GM23338 (cell line): Measurements from ENCODE around the gene SPN. TPM values are rescaled to one million over a fixed set of nuclear protein-coding genes. Genes with fewer than 3 reads are reported as not detected.

Experiments
- ATAC-seq: fragments of 200-7000 bp; cut with Tn5 transposase; 3 replicates; pipeline ENCODE4 v1.9.1; 2020
- DNase-seq: peaks from one replicate; pipeline ENCODE4 v3.0.0-alpha.2; 2015; ENCODE audit warnings: low spot score
- H2AFZ ChIP-seq: fragments of 200-600 bp; sonication (generic); 2 replicates; pipeline ENCODE4 v1.8.0; 2016; ENCODE audit warnings: antibody characterized with exemption, mild to moderate bottlenecking, moderate library complexity
- H3F3A ChIP-seq: fragments of 200-600 bp; sonication (generic); replicated peaks from 2 replicates; pipeline ENCODE4 v1.8.0; 2017; ENCODE audit warnings: antibody characterized with exemption, mixed run types, low read depth
- H3K27ac ChIP-seq: fragments of 200-600 bp; sonication (generic); 2 replicates; pipeline ENCODE4 v1.6.1; 2016; ENCODE audit warnings: low read depth
- H3K27me3 ChIP-seq: fragments of 200-600 bp; sonication (generic); 2 replicates; pipeline ENCODE4 v1.8.0; 2016; ENCODE audit warnings: mild to moderate bottlenecking, mixed run types, moderate library complexity; ENCODE audit not compliant: insufficient read depth
- H3K36me3 ChIP-seq: fragments of 200-600 bp; sonication (generic); 2 replicates; pipeline ENCODE4 v1.8.0; 2016; ENCODE audit warnings: mild to moderate bottlenecking; ENCODE audit not compliant: insufficient read depth
- H3K4me1 ChIP-seq: fragments of 200-600 bp; sonication (generic); 2 replicates; pipeline ENCODE4 v1.8.0; 2016; ENCODE audit warnings: mild to moderate bottlenecking, moderate library complexity; ENCODE audit not compliant: insufficient read depth
- H3K4me2 ChIP-seq: fragments of 200-600 bp; sonication (generic); 2 replicates; pipeline ENCODE4 v1.7.1; 2017; ENCODE audit warnings: mixed run types
- H3K4me3 ChIP-seq: fragments of 200-600 bp; sonication (generic); 2 replicates; pipeline ENCODE4 v1.6.1; 2016; ENCODE audit warnings: mixed run types
- H3K79me2 ChIP-seq: fragments of 200-600 bp; sonication (generic); replicated peaks from 2 replicates; pipeline ENCODE4 v1.8.0; 2017; ENCODE audit warnings: mild to moderate bottlenecking; ENCODE audit not compliant: insufficient read depth
- H3K9me2 ChIP-seq: fragments of 200-600 bp; sonication (generic); 2 replicates; pipeline ENCODE4 v1.8.0; 2017; ENCODE audit not compliant: insufficient read depth
- H4K20me1 ChIP-seq: fragments of 200-600 bp; sonication (generic); replicated peaks from 2 replicates; pipeline ENCODE4 v1.8.0; 2017; ENCODE audit warnings: mild to moderate bottlenecking; ENCODE audit not compliant: insufficient read depth
- H3K27ac Mint-ChIP-seq: 2 replicates; pipeline ENCODE4 v1.8.0; 2020; ENCODE audit warnings: inconsistent platforms, mild to moderate bottlenecking, moderate library complexity, mixed read lengths
- H3K27me3 Mint-ChIP-seq: 3 replicates; pipeline ENCODE4 v1.8.0; 2022; ENCODE audit warnings: low read depth, mild to moderate bottlenecking, moderate library complexity, mixed read lengths, inconsistent platforms; ENCODE audit not compliant: insufficient read depth, poor library complexity
- H3K36me3 Mint-ChIP-seq: 3 replicates; pipeline ENCODE4 v1.8.0; 2021; ENCODE audit warnings: low read depth, mild to moderate bottlenecking, inconsistent platforms, moderate library complexity, mixed read lengths
- H3K4me1 Mint-ChIP-seq: 3 replicates; pipeline ENCODE4 v1.8.0; 2020; ENCODE audit warnings: mild to moderate bottlenecking, inconsistent platforms, mixed read lengths
- H3K4me3 Mint-ChIP-seq: 3 replicates; pipeline ENCODE4 v1.8.0; 2021; ENCODE audit warnings: moderate library complexity, mild to moderate bottlenecking, inconsistent platforms, mixed read lengths
- H3K9me3 Mint-ChIP-seq: 3 replicates; pipeline ENCODE4 v1.8.0; 2020; ENCODE audit warnings: moderate library complexity, mild to moderate bottlenecking, inconsistent platforms, mixed read lengths
- CREB1 ChIP-seq: fragments of 250-450 bp; sonication (Bioruptor Pico); IDR thresholded peaks from 2 replicates; pipeline ENCODE4 v1.5.0; 2020; ENCODE audit warnings: low read depth, mild to moderate bottlenecking, moderate library complexity
- EZH2 ChIP-seq: fragments of 200-600 bp; sonication (generic); IDR thresholded peaks from one replicate; pipeline ENCODE4 v1.8.0; 2017; ENCODE audit warnings: antibody characterized with exemption, mild to moderate bottlenecking, low read depth; ENCODE audit not compliant: unreplicated experiment
- EZH2phosphoT487 ChIP-seq: fragments of 200-600 bp; sonication (generic); IDR thresholded peaks from one replicate; pipeline ENCODE4 v1.8.1; 2018; ENCODE audit warnings: antibody characterized with exemption; ENCODE audit not compliant: unreplicated experiment
- JUNB ChIP-seq: IDR thresholded peaks from one replicate; pipeline ENCODE4 v1.6.1; 2016; ENCODE audit warnings: antibody characterized with exemption; ENCODE audit not compliant: unreplicated experiment
- NANOG ChIP-seq: IDR thresholded peaks from 2 replicates; pipeline ENCODE4 v1.6.1; 2016; ENCODE audit warnings: antibody characterized with exemption, borderline replicate concordance
- POLR2AphosphoS5 ChIP-seq: IDR thresholded peaks from 2 replicates; pipeline ENCODE4 v1.6.1; 2016; ENCODE audit warnings: antibody characterized with exemption, low read depth
- STAT1 ChIP-seq: IDR thresholded peaks from one replicate; pipeline ENCODE4 v1.6.1; 2016; ENCODE audit warnings: antibody characterized with exemption; ENCODE audit not compliant: unreplicated experiment
- ZNF114 ChIP-seq: fragments of 250-450 bp; sonication (Bioruptor Pico); IDR thresholded peaks from 2 replicates; pipeline ENCODE4 v1.5.0; 2020; ENCODE audit warnings: mild to moderate bottlenecking, moderate library complexity
- ZNF331 ChIP-seq: fragments of 250-450 bp; sonication (Bioruptor Pico); IDR thresholded peaks from 2 replicates; pipeline ENCODE4 v1.5.0; 2020; ENCODE audit warnings: low read depth, mild to moderate bottlenecking, moderate library complexity
- polyA plus RNA-seq: library from polyadenylated mRNA; unstranded; fragments of >200 nt; fragmentation: Nextera tagmentation; extraction: Ambion mirVana; gene quantifications from 2 replicates; pipeline ENCODE4 v1.2.1, GENCODE V29; 2016
- total RNA-seq: library from RNA; depleted of rRNA; stranded (reverse); fragments of >200 nt; shearing (Covaris generic); gene quantifications from 2 replicates; pipeline ENCODE4 v1.2.3, GENCODE V29; 2014
- TF ChIP-seq, protein P1 (sequence below): IDR thresholded peaks from one replicate; pipeline ENCODE4 v1.6.1; 2018; ENCODE audit warnings: antibody characterized with exemption; ENCODE audit not compliant: unreplicated experiment
- TF ChIP-seq, protein P2 (sequence below): IDR thresholded peaks from 2 replicates; pipeline ENCODE4 v1.6.1; 2016; ENCODE audit warnings: antibody characterized with exemption

SPN gene
- total and polyA plus RNA-seq, 2 experiments from 2014 or later = 0.52 to 2.3 TPM

DNA sequence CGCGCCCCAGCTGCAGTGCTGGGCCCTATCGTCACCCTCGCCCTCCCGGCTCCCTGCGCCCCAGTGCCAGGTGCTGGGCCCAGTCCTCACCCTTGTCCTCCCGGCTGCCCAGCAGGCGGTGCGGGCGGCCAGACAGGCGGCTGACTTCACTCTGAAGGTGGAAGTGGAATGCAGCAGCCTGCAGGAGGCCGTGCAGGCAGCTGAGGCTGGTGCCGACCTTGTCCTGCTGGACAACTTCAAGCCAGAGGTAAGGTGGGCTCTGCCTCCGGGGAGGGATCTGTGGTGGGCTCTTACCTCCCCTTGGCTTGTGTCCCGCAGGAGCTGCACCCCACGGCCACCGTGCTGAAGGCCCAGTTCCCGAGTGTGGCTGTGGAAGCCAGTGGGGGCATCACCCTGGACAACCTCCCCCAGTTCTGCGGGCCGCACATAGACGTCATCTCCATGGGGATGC is 33.9 kb downstream of the SPN start (continued):
- TF ChIP-seq, protein P1, sequence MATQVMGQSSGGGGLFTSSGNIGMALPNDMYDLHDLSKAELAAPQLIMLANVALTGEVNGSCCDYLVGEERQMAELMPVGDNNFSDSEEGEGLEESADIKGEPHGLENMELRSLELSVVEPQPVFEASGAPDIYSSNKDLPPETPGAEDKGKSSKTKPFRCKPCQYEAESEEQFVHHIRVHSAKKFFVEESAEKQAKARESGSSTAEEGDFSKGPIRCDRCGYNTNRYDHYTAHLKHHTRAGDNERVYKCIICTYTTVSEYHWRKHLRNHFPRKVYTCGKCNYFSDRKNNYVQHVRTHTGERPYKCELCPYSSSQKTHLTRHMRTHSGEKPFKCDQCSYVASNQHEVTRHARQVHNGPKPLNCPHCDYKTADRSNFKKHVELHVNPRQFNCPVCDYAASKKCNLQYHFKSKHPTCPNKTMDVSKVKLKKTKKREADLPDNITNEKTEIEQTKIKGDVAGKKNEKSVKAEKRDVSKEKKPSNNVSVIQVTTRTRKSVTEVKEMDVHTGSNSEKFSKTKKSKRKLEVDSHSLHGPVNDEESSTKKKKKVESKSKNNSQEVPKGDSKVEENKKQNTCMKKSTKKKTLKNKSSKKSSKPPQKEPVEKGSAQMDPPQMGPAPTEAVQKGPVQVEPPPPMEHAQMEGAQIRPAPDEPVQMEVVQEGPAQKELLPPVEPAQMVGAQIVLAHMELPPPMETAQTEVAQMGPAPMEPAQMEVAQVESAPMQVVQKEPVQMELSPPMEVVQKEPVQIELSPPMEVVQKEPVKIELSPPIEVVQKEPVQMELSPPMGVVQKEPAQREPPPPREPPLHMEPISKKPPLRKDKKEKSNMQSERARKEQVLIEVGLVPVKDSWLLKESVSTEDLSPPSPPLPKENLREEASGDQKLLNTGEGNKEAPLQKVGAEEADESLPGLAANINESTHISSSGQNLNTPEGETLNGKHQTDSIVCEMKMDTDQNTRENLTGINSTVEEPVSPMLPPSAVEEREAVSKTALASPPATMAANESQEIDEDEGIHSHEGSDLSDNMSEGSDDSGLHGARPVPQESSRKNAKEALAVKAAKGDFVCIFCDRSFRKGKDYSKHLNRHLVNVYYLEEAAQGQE = no peak

DNA sequence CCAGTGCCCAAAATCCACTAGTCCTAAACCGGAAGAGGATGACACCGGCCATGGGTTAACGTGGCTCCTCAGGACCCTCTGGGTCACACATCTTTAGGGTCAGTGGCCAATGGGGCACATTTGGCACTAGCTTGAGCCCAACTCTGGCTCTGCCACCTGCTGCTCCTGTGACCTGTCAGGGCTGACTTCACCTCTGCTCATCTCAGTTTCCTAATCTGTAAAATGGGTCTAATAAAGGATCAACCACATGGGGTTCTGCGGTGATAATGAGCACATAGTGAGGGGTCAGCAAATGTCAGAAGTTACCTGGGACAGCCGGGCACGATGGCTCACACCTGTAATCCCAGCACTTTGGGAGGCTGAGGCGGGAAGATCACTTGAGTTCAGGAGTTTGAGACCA is 34.3 kb downstream of the SPN start:
- Histone ChIP-seq H2AFZ (no peak overlapping the region), H3K9me2 (no peaks in the 10 kb centered on the region), H4K20me1 (peaks cover 2% of the 10 kb centered on the region; the same call in 1 of the 2 replicates), H3K4me3 (no peak overlapping the region), H3K79me2 (peaks cover 22% of the 10 kb centered on the region), H3K27me3 (no peaks in the 10 kb centered on the region), H3K4me1 (peaks cover 17% of the 10 kb centered on the region), H3F3A (peaks cover 22% of the 10 kb centered on the region), H3K36me3 (0 out of 2 replicates have a peak, but pooled peaks cover 4% of the 10 kb centered on the region), H3K4me2 (no peak overlapping the region), H3K27ac (no peak overlapping the region)
- no peak overlapping the region for H3K27ac Mint-ChIP-seq
- no peak for DNase-seq
- H3K9me3 Mint-ChIP-seq = peaks cover 15% of the 10 kb centered on the region
- H3K36me3 Mint-ChIP-seq = peaks cover 40% of the 10 kb centered on the region
- no peak for ATAC-seq
- TF ChIP-seq, protein P1 = no peak
- TF ChIP-seq CREB1 (CRISPR knock-in tag) (no peak), EZH2 (no peak)
- no peak overlapping the region for H3K4me3 Mint-ChIP-seq
- H3K4me1 Mint-ChIP-seq = peaks cover 24% of the 10 kb centered on the region
- peaks cover 25% of the 10 kb centered on the region for H3K27me3 Mint-ChIP-seq

DNA sequence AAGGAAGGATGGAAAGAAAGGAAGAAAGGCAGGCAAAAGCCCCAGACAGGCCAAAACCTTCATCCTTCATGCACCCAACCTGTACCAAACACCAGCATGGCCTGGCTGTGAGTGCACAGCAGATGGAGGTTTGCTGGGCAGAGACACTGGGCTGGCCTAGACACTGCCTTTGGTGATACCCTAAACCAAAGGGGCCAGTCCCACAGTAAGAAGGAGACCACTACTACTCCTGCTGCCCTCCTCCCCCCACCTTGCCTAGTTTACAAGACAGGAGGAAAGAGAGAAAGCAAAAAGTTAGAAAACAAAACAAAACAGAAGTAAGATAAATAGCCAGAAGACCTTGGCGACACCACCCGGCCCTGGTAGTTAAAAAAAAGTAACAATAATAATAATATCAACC is 35.0 kb downstream of the SPN start:
- DNase-seq (no peak), ATAC-seq (no peak)
- H3K9me3 Mint-ChIP-seq = peaks cover 15% of the 10 kb centered on the region
- Histone ChIP-seq H3K36me3 (0 out of 2 replicates have a peak, but pooled peaks cover 4% of the 10 kb centered on the region), H3K27ac (no peak overlapping the region), H3F3A (peaks cover 22% of the 10 kb centered on the region), H4K20me1 (no peaks in the 10 kb centered on the region; the same call in 1 of the 2 replicates), H3K4me1 (peaks cover 22% of the 10 kb centered on the region), H3K4me2 (no peak overlapping the region), H3K79me2 (peaks cover 15% of the 10 kb centered on the region), H3K4me3 (no peak overlapping the region), H3K9me2 (no peaks in the 10 kb centered on the region), H3K27me3 (no peaks in the 10 kb centered on the region), H2AFZ (no peak overlapping the region)
- peaks cover 38% of the 10 kb centered on the region for H3K36me3 Mint-ChIP-seq
- H3K4me1 Mint-ChIP-seq = peaks cover 29% of the 10 kb centered on the region
- H3K27ac Mint-ChIP-seq = no peak overlapping the region
- peaks cover 21% of the 10 kb centered on the region for H3K27me3 Mint-ChIP-seq
- no peak overlapping the region for H3K4me3 Mint-ChIP-seq
- TF ChIP-seq, protein P2, sequence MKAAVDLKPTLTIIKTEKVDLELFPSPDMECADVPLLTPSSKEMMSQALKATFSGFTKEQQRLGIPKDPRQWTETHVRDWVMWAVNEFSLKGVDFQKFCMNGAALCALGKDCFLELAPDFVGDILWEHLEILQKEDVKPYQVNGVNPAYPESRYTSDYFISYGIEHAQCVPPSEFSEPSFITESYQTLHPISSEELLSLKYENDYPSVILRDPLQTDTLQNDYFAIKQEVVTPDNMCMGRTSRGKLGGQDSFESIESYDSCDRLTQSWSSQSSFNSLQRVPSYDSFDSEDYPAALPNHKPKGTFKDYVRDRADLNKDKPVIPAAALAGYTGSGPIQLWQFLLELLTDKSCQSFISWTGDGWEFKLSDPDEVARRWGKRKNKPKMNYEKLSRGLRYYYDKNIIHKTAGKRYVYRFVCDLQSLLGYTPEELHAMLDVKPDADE = no peak
- TF ChIP-seq ZNF331 = no peak
- TF ChIP-seq, protein P1 = no peak
- TF ChIP-seq EZH2phosphoT487 = no peak
- TF ChIP-seq POLR2AphosphoS5 = no peak
- no peak for TF ChIP-seq CREB1 (CRISPR knock-in tag)
- TF ChIP-seq NANOG = no peak
- TF ChIP-seq JUNB = no peak
- no peak for TF ChIP-seq STAT1
- no peak for TF ChIP-seq ZNF114 (CRISPR knock-in tag)
